ENCODE results near the gene CD276. TPM values are rescaled to one million over a fixed set of nuclear protein-coding genes. Genes with fewer than 3 reads are reported as not detected.
"Not testable (repeated sequence)": the region's sequence is repeated elsewhere in the genome, so short reads cannot be mapped to it uniquely, and the experiment has no call there.

The CD276 gene
- not detected for total RNA-seq

DNA sequence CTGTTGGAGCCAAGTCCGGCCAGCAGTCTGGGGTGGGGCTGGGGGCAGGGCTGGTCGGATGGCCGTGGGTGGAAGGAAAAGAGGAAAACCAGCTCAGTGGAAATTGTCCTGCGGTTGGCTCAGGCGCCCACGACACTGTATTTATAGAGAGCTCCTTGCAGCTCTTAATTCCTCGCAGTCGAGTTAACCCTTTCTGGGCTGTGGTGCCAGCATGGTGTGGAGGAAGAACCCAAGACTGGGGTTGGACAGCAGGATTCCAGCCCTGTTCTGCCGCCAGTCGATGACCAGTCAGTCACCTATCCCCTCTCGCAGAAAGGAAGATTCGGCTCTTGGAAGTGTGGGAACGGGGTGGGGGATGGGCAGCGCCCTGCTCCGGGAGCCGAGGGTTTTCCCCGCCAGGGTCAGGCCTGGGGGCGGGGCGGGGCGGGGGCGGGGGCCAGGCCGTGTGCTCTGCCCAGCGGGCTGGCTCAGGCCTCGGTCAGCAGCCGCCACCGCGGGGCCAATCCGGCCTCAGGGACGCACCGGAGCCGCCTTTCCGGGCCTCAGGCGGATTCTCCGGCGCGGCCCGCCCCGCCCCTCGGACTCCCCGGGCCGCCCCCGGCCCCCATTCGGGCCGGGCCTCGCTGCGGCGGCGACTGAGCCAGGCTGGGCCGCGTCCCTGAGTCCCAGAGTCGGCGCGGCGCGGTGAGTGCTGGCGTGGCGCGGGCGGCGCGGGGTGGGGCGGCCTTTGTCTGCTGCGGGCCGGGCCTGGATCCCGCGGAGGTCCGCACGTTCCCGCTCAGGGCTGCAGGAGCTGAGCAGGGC, at the start of gene CD276:
Gene CD276 (plus strand): TSS at position 607 of the 804 bp plus-strand sequence. CDS start 15,257 bp downstream, outside the sequence.
- no peak for DNase-seq

DNA sequence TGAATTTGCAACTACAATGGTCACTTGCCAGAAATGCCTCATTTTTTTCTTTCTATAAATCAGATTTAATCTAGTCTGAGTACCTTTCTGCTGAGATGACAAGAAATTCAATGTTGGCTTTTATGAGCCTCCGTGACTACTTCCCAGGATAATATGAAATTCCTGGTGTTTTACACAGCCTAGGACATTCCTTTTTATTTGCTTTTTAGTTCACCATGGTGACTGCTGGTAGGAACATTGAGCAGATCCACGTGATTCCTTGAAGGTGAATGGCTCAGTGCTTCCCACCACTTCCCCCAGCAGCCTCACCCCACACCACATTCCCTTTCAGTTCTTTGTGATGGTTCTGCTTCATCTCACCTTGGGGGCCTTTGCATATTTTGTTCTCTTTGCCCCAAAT, 46.7 kb upstream of the CD276 start:
- DNase-seq, result no peak

DNA sequence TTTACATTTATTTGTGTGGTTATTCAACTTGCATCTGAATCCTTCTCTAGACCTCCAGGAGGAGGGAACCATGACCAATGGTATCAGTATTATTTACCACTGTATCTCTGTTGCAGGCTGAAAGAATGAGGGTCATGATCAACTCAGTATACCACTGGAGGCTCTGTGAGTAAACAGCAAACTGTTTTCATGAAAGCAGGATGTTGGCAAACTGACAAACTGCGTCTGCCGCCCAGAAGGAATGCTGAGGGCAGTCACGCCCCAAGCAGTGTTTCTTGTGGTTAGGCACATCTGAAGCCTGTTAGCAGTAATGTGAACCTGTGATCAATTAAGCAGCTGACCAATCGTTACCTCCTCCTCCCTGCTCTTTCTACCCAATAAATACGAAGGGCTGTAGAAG, 44.7 kb upstream of the CD276 start:
- DNase-seq, result not testable (repeated sequence)

DNA sequence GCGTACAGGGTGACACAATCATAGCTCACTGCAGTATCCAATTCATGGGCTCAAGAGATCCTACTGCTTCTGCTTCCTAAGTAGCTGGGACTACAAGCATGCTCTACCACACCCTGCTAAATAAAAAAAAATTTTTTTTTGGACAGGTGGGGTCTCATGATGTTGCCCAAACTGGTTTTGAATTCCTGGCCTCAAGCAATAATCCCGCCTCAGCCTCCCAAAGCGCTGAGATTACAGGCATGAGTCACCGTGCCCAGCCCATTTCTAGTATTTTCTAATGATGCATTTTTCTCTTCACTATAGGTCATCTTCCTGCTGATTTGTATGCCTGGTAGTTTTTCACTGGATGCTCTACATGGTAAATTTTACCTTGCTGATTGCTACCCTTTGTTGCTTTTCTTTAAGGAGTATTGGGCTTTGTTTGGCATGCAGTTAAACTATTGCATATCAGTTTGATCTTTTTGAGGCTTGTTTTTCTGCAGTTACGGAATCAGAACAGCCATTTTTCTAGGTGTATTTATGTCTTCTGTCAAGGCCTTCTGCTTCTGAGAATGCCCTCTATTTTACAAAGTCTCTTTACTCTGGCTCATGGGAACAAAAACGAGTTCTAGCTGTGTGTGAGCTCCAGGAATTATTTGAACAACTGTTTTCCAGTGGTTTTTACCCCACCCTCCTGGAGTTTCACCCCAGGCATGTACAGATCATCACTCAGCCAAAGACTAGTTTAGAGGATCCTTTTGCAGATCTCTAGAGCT, 36.7 kb upstream of the CD276 start:
- DNase-seq, result no peak

DNA sequence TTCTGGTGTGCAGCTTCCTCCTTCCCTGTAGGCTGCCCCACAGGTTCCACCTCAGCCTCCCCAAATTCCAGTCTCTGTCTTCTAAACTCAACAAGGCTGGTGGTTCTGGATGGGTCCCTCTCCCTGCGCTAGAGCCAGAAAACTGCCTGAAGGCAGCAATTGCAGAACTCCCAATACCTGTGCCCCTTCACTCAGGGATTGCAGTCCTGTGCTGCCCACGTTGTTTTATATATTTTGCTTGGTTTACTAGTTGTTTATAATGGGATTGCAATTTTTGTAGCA, 36.2 kb upstream of the CD276 start:
- no peak for DNase-seq

DNA sequence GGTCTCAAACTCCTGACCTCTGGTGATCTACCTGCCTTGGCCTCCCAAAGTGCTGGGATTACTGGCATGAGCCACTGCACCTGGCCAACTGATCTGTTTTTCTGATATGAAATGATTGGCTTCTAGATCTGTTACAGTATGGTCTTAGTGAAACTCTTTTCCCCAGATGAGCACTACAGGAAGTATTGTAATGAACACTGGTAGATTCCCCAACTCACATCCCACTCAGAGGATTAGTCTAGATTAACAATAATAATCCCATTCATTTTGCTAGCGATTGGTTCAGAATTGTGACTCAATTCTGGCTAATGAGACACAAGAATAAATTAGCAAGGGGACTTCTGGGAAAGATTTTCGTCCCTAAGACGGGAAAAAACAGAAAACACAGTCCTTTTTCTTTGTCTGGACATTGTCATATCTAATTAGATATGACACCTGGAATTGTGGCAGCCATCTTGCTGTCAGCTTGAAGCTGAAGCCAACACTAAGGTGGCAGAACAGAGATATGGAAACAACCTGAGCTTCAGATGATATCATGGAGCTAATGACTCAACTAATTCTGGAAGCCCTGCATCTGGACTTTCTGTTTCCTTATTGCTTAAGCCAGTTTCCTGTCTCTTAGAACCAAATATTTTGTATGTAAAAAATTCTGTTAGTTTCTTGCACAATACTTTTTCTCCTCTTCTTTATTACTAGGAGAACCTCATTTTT, 33.6 kb upstream of the CD276 start:
- DNase-seq, result no peak

DNA sequence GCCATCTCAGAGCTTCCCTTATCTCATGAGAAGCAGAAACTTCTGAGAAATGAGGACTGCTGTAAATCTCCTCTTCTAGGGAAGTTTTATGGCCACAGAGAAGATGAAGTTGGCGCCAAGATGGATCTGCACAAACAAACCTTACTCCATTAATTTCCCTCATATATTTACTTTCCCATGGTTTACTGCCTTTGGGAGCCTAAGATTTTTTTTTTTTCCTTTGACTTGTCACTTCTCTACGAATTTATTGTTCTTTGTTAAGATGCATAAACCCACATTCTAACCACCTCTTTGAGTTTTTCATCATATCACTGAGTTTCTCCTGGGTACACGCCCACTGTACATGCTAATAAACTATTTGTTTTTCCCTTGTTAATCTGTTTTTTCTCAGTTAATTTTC, 29.5 kb upstream of the CD276 start:
- DNase-seq, result no peak

DNA sequence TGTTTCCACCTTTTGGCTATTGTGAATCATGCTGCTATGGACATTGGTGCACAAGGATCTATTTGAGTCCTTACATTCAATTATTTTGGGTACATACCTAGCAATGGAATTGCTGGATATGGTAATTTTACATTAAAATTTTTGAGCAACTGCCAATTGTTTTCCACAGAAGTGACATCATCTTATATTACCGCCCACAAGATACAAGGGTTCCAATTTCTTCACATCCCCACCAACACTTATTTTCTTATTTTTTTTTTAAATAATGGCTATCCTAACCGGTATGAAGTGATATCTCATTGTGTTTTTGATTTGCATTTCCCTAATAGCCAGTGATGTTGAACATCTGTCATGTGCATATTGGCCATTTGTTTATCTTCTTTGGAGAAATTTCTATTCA, 28.5 kb upstream of the CD276 start:
- no peak for DNase-seq

DNA sequence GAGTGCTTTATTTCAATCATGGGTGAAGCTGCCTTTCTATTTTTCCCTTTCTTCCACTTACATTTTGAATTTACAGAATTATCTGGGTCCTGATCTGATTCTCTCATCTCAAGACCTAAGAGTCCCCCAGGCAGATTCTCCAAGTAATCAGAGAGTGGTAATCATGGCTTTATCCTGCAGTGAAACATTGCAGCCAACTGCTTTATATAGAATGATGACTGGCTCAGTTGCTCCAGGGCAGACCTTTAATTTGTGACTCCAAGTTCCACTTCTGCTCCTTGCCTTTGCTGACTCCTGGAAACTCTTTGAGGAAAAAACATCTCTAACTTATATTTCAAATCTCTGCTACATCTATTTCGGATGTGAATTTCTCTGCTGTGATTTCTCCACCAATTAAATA, 25.5 kb upstream of the CD276 start:
- no peak for DNase-seq

DNA sequence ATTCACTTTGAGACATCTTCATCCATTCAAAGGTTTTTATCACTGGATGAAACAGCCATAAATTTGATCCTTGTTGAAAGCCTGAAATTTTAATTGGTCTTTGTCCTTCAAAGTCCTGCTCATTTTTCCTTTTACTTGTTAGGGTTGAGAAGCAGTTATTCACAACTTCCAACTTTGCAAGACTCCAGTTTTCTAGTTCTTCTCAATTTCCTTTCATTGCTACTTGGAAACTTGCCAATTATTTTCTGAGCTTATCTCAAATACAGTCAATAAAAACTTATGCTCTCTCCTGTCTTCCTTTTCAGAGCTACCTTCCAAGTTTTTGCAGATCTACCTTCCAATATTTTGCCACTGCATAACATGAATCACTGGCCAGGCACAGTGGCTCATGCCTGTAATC, 23.7 kb upstream of the CD276 start:
- no peak for DNase-seq

DNA sequence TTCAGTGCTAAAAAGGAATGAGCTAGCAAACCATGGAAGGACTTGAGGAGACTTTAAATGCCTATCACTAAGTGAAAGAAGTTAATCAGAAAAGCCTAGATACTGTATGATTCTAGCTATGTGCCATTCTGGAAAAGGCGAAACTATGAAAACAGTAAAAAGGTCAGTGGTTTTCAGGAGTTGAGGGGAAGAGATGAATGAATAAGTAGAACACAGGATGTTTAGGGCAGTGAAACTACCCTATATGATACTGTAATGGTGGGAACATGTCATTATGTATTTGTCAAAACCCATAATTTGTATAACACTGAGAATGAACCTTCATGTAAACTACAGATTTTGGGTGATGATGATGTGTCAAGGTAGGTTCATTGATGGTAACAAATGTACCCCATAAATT, 9.6 kb upstream of the CD276 start:
- no peak for DNase-seq

DNA sequence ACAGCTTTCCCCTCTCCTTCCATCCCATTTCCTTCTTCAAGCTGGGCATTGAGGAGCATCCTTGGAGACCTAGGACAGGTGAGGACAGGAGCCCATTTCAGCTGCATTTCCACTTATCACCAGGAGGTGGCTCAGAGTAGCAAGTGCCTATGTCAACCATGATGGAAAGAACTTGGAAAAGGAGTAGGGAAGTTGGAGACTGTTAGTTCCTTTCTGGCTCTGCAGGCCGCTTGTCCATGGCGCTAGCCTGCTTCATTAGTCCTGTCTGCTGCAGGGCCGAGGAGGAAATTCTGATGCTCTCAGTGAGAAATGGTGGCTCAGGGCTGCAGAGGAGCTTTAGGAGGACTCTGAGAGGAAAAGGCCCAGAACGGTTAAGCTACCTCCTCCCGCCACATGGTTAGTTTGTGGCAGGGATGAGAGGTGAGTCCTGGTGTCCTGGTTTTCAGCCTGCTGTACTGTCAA, 7.0 kb upstream of the CD276 start:
- DNase-seq, result peak; percentile 34

DNA sequence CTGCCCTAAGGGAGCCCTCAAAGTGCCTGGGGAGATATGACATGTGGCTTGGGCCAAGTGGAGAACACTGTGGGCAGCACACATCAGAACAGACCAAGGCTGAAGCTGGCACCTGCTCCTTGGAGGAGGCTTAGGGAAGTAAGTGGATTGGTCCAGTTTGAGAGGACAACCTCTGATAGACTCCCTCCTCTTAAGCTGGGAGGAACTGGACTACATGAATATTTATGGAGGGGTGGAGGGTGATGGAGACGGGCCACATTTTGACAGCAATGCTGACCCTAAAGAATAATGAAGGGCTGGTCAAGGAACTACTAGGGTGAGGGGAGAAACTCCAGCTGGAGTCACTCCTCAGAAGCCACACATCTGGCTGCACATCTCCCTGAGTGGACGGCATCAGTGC, 6.5 kb upstream of the CD276 start:
- DNase-seq, result no peak

DNA sequence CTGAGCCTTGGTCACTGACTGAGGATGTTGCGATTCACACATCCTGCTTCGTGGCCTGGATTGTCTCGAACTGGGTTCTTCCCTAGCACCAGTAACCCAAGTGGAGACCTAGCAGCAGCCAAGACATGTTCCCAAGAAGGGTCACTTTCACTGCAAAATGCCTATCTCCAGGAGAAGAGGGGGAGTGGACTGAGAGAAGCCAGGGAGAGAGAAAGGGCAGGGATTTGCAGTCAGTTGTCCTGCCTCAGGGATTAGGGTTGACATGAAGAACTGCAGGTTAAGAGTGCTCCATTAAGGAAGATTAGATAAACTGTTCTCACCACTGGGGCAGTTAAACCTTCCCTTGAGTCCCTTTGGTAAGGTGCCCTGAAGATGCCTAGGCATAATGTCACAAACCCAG, 5.7 kb upstream of the CD276 start:
- DNase-seq, result no peak

DNA sequence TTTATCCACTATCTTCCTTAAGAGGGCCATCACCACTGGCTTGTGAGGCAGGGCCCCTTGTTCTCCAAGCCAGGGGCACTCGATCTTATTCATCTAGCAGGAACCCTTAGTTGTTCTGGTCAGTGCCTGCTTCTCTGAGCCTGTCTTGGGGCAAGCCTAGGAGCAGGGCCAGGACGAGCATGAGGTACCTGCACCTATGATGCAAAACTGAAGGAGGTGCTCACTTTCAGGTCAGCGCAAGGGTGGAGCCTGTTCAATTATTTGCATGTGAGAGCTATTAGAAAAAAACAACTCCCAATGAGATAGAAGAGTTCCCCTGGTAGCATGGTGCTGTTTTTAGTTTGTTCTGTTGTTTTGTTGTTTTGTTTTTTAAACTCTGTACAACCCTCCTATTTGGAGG, 5.0 kb upstream of the CD276 start:
- DNase-seq, result no peak

DNA sequence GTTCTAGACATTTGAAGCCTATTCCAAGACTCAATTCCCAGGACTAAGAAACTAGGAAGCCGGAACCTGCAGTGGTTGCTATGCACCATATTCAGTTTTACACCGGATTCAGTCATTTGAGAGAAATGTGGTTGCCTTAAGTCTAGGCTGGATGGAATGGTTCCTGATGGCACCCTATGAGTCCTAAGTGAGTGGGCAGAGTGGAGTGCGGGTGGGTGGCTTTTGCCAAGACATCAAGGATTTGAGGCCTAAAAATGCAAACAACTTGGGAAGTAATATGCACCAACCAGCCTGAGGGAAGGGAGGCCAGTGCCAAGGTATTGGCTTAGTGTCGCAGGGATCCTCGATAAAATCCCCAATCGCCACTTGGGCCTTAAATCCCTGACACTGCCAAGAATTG, 4.2 kb upstream of the CD276 start:
- no peak for DNase-seq

DNA sequence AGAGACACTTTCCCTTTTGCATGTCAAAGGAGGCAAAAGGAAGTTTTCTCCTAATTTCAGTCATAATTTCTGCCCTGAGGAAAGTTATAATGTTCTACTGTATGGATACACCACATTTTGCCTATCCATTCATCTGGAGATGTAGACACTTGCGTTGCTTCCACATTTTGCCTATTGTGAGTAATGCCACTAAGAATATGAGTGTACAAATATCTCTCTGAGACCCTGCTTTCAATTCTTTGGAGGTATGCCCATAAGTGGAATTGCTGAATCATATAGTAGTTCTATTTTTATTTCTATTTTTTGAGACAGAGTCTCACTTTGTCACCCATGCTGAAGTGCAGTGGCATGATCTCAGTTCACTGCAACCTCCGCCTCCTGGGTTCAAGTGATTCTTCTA, 3.6 kb upstream of the CD276 start:
- DNase-seq, result no peak

DNA sequence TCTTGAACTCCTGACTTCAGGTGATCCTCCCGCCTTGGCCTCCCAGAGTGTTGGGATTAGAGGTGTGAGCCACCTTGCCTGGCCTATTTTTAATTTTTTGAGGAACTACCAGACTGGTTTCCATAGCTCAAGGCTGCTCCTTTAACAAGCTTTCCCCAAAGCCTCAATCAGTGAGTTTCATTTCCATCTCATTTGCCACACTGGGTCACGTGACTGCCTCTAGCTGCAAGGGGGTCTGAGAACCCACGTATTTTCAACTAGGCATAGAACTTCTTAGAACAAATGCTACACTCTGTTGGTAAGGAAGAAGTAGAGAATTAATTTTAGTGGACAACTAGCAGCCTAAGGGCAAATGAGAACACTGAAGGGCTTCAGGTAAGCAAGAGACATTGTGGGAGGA, 3.1 kb upstream of the CD276 start:
- DNase-seq, result no peak

DNA sequence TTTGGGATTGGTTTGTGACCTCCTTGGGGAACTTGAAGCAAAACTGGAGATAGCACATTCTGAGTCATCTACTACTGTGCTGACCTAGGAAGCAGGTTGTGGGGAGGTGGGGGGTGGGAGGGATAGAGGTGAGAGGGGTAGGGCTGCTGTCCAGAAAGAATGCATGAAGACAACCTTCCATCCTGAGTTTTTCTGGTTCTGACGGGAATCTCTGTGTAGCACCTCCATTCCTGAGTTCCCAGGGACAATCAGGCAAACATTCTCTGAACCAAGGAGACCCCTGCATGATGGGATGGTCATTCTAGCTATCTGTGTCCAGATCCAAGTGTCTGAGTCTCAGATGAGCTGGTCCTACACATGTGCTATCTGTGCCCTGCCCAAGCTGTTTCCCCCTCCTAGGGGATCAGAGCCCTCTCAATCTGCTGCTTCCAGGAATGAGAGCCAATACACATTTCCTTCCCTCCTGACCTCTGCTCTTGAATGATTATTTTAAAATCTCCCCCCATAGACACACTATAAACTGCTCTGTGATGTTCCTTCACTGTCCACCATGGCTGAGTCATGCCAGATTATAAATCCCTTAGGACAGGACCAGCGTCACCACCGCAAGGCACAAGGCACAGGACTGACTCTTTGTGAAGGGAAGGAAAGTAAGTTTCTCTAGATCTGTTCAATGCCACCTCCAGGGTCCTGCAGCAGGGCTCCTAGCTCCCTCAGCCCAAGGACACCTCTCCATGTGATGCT, 2.2 kb upstream of the CD276 start:
- DNase-seq, result no peak

DNA sequence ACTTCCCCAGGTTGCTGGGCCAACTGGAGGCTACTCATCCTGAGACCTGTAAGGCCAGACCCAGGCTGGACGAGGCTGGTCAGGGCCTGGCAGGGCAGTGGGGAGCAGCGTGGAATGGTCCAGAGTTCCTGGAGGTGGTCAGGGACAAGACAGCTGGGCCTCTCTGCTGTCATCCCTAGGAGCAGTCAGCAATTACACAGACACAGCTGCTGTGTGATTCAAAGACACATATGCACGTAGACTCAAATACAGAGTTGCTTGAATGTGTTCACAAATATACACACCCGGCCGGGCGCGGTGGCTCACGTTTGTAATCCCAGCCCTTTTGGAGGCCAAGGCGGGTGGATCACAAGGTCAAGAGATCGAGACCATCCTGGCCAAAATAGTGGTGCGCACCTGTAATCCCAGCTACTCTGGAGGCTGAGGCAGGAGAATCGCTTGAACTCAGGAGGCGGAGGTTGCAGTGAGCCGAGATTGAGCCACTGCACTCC, 1.5 kb upstream of the CD276 start:
- DNase-seq, result no peak

DNA sequence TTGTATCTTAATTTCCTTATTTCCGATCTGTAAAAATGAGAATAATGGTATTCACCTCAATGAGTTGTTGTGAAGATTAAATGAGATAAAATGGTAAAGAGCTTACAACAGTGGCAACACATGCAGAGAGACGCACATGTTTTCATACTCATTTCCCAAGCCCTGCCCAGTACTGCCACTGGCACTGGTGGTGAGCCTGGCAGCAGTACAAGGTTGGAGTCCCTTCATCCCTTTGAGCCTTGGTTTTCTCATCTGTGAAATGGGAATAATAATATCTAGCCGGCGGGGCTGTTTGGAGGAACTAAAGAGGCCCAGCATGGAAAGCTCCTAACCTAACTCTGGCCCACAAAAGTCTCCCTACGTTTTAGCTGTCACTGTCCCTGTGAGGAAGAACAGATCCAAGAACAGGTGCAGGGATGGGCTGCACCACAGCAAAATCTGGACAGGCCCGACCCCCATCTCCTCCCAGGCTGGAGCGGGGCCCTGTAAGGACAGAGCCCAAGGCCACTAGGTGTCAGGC, 866 bp upstream of the CD276 start:
- no peak for DNase-seq

DNA sequence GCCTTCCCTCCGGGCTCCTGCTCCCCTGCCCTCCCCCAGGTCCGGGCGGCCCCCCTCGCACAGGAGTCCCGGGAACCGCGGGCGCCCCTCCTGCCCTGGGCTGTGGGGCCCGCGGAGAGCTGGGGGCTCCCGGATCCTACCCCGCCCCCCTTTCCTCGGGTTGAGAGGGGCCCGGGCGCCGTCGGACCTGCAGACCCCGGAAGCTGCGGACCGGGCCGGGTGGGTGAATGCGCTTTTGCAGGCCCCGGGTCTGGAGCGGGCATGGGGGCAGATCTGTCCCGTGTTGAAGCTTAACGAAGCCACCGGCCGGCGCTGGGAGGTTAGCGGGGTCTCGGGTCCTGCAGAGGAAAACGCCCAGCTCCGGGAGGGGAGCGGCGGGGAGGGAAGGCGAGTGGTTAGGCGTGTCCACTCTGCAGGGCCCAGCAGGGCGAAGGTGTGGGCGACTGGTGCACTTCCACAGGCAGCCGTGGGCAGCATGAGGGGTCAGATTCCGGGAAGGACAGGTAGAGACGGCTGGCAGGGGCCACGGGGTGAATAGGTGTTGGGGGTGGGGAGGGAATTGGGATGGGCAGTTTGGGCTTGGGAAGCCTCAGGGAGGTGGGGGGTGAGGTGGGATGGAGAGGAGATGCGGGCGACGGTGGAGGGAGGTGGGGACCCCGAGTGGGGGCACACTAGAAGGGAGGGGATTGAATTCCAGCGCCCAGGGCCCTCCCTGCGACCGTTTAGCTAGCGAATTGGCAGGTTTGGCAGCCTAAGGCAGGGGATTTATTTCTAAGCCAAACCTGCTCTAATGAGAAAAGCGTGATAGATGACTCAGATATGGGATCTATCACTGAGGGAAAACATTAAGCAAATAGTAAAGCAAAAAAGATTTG, 635 bp downstream of the CD276 start:
- no peak for DNase-seq

Measured in effector CD4-positive, alpha-beta T cell (primary cell).